GM12892 (cell line): ENCODE data around the gene METTL22.

Experiments
- POLR2A ChIP-seq: IDR thresholded peaks from 2 replicates; pipeline ENCODE4 v1.6.1; 2011; ENCODE audit warnings: low read depth, low read length, control low read depth
- POLR2AphosphoS5 ChIP-seq: IDR thresholded peaks from 2 replicates; pipeline ENCODE4 v1.6.1; 2011; ENCODE audit warnings: low read depth, low read length, control low read depth

- TF ChIP-seq POLR2A, result peak; percentile 54; the same call in 1 of the 2 replicates
- TF ChIP-seq POLR2AphosphoS5, result no peak
Measured at GRCh38 chr16:8674413-8675022, 53.0 kb downstream of the METTL22 start, which contains the start of gene ABAT.
